HG03439 (cell line): ENCODE data around the gene MAN1C1.

ENCODE experiments used
- ATAC-seq: cut with Tn5 transposase; IDR thresholded peaks from one replicate; pipeline ENCODE4 v1.9.1; 2021; ENCODE audit warnings: mild to moderate bottlenecking, moderate library complexity; ENCODE audit not compliant: unreplicated experiment

MAN1C1 gene

GRCh38 chr1:25772164-25772563 lies 155.6 kb downstream of the MAN1C1 start:
- ATAC-seq: no peak

- no peak for ATAC-seq
These were observed 156.2 kb downstream of the MAN1C1 start for GRCh38 chr1:25772692-25773245.

GRCh38 chr1:25773441-25774125 lies 157.0 kb downstream of the MAN1C1 start:
- ATAC-seq: no peak

GRCh38 chr1:25774206-25774803 lies 157.7 kb downstream of the MAN1C1 start:
- ATAC-seq: no peak

- ATAC-seq: no peak
These were observed 158.6 kb downstream of the MAN1C1 start for GRCh38 chr1:25774921-25775771.

- no peak for ATAC-seq
These were observed 162.8 kb downstream of the MAN1C1 start for GRCh38 chr1:25779388-25779787.

GRCh38 chr1:25779894-25780293 lies 163.3 kb downstream of the MAN1C1 start:
- no peak for ATAC-seq

GRCh38 chr1:25780318-25781129 lies 163.9 kb downstream of the MAN1C1 start:
- ATAC-seq: no peak

GRCh38 chr1:25781130-25781433 lies 164.5 kb downstream of the MAN1C1 start:
- ATAC-seq: no peak

- ATAC-seq: no peak
These were observed 166.1 kb downstream of the MAN1C1 start for GRCh38 chr1:25782608-25783201.

- no peak for ATAC-seq
These were observed 168.0 kb downstream of the MAN1C1 start for GRCh38 chr1:25784575-25785051.

GRCh38 chr1:25785333-25786067 lies 168.9 kb downstream of the MAN1C1 start:
- ATAC-seq: no peak

- ATAC-seq: no peak
These were observed 170.5 kb downstream of the MAN1C1 start for GRCh38 chr1:25786887-25787759.

GRCh38 chr1:25787760-25788166 lies 171.2 kb downstream of the MAN1C1 start:
- no peak for ATAC-seq

- no peak for ATAC-seq
These were observed 173.9 kb downstream of the MAN1C1 start for GRCh38 chr1:25790472-25790871.

- no peak for ATAC-seq
These were observed 175.5 kb downstream of the MAN1C1 start for GRCh38 chr1:25792115-25792514.

GRCh38 chr1:25793585-25794170 lies 177.1 kb downstream of the MAN1C1 start:
- no peak for ATAC-seq

- no peak for ATAC-seq
These were observed 177.7 kb downstream of the MAN1C1 start for GRCh38 chr1:25794325-25794724.
